Small intestine (tissue), 7 donors: ENCODE results near the gene OSBPL3. TPM values are rescaled to one million over a fixed set of nuclear protein-coding genes. Genes with fewer than 3 reads are reported as not detected.
A peak's percentile ranks its signal among the peaks of the same experiment; 100 is the strongest.

Experiments
- DNase-seq, 2 donors: peaks; one replicate each; pipeline versions ENCODE4 v3.0.0 to v3.0.0-alpha.2; 2013
- FAIRE-seq: peaks from 2 replicates; lab custom pipeline; 2012; peaks lifted over from hg19 to GRCh38; lab: Jason Lieb, UNC
- H3K27ac ChIP-seq, 3 donors: one replicate each; pipeline ENCODE4 v1.5.1; 2013; ENCODE audit warnings: low read length in 2 of 3, mild to moderate bottlenecking in 2 of 3, control low read depth in 1 of 3, inconsistent platforms in 1 of 3, low read depth in 1 of 3, moderate library complexity in 1 of 3
- H3K27me3 ChIP-seq, 3 donors: one replicate each; pipeline ENCODE4 v1.6.1; 2013; ENCODE audit warnings: low read length in 3 of 3, inconsistent platforms in 1 of 3; ENCODE audit not compliant: control insufficient read depth in 3 of 3, insufficient read depth in 3 of 3
- H3K36me3 ChIP-seq, 3 donors: one replicate each; pipeline ENCODE4 v1.6.1; 2013; ENCODE audit warnings: low read length in 3 of 3, inconsistent platforms in 1 of 3, low read depth in 1 of 3, mild to moderate bottlenecking in 1 of 3, moderate library complexity in 1 of 3; ENCODE audit not compliant: control insufficient read depth in 3 of 3, insufficient read depth in 2 of 3
- H3K4me1 ChIP-seq, 3 donors: one replicate each; pipeline ENCODE4 v1.6.1; 2013; ENCODE audit warnings: low read length in 2 of 3, inconsistent platforms in 1 of 3, low read depth in 1 of 3, mild to moderate bottlenecking in 1 of 3, moderate library complexity in 1 of 3; ENCODE audit not compliant: control insufficient read depth in 3 of 3, insufficient read depth in 2 of 3
- H3K4me3 ChIP-seq, 3 donors: one replicate each; pipeline ENCODE4 v1.5.1; 2013; ENCODE audit warnings: low read length in 3 of 3, control low read depth in 1 of 3, inconsistent platforms in 1 of 3, low read depth in 1 of 3, mild to moderate bottlenecking in 1 of 3, moderate library complexity in 1 of 3
- H3K9me3 ChIP-seq, 2 donors: one replicate each; pipeline ENCODE4 v1.6.1; 2013; ENCODE audit warnings: low read depth in 1 of 2, low read length in 1 of 2; ENCODE audit not compliant: control insufficient read depth in 2 of 2, insufficient read depth in 1 of 2
- WGBS, 3 donors: extraction: QIAGEN DNeasy Blood & Tissue Kit; methylation state at CpG; one replicate each; pipeline ENCODE4 v1.1.7; 2013; 5-methylcytosine and 5-hydroxymethylcytosine counted together
- polyA plus RNA-seq, 4 donors: library from polyadenylated mRNA; stranded (reverse) in 3 of 4; unstranded in 1 of 4; fragments of 200-250 nt in 3 of 4; fragments of 120-200 nt in 1 of 4; gene quantifications; one replicate each; pipeline versions ENCODE4 v1.2.1 to v1.2.3, GENCODE V29; 2013
- donor health status: healthy with polysubstance abuse.
- donor health status: control.
- donor health status: control.
- donor health status: Bipolar disorder and iron deficiency.
- donor health status: healthy.

The OSBPL3 gene
- polyA plus RNA-seq, 4 donors, result 5.0 to 25.3 (median 14.7) TPM

DNA sequence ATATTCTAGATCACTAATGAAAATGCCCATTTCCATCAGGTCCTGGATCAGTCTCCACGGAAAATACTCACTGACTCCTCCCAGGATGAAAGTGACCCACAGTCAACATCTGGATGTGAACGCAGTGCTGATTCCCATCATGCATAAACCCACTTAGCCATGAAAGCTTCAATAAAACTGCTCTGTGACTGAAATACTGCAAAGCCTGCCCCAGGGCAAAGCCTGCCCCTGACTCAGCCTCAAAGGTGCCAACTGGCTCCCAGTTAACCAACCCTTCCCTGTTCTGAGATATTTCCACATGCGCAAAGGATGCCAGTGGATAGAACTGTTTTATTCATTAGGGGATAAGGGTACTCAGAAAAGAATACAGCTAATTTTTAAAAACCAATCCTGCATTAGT is 24.0 kb downstream of the OSBPL3 start:
- FAIRE-seq, result no peak
- Histone ChIP-seq H3K4me1 (no peaks in the 10 kb centered on the region), H3K27me3 (no peaks in the 10 kb centered on the region), H3K4me3 (no peak overlapping the region), H3K9me3 (no peaks in the 10 kb centered on the region), H3K27ac (no peak overlapping the region), H3K36me3 (no peaks in the 10 kb centered on the region)
- no peak for DNase-seq
- WGBS, 3 donors, result 92 to 99% (median 98%) methylated on average over 3 of the region's 3 CpGs

GRCh38 chr7:24955313-24955712 is 24.7 kb downstream of the OSBPL3 start:
- Histone ChIP-seq H3K9me3 (no peaks in the 10 kb centered on the region), H3K27me3 (no peaks in the 10 kb centered on the region), H3K36me3 (no peaks in the 10 kb centered on the region), H3K4me1 (no peaks in the 10 kb centered on the region), H3K4me3 (no peak overlapping the region), H3K27ac (no peak overlapping the region)
- 89 to 100% (median 100%) methylated on average over 1 of the region's 1 CpG for WGBS, 3 donors
- FAIRE-seq, result no peak
- no peak for DNase-seq

GRCh38 chr7:24952464-24952863 is 27.5 kb downstream of the OSBPL3 start:
- Histone ChIP-seq H3K36me3 (no peaks in the 10 kb centered on the region), H3K27ac (no peak overlapping the region), H3K27me3 (no peaks in the 10 kb centered on the region), H3K4me1 (no peaks in the 10 kb centered on the region), H3K9me3 (no peaks in the 10 kb centered on the region), H3K4me3 (no peak overlapping the region)
- 95 to 98% (median 95%) methylated on average over 2 of the region's 2 CpGs for WGBS, 3 donors
- DNase-seq (no peak), FAIRE-seq (no peak)

DNA sequence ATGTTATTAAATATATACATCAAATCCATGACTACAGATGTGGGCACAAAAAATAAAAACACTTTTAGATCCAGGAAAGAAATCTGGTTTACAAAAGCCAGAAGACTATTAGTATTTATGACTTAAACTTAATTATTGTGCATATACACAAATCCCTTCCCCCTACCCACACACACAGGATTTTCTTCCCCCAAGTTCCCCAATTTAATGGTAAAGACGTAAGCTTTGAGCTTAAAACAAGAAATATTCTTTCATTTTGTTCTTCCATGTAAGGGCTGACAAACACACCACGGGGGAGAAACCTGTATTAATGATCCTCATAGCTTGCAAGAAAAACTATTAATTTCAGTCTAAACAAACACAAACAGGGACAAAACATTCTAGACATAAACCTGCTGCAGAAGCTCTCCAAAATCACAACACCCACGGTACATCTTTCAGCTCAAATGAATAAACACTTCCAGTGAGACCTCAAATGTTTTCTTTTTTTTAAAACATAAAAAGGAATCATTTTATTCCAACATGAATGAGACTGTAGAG is 28.5 kb downstream of the OSBPL3 start:
- no peak for DNase-seq
- 63 to 82% (median 76%) methylated on average over 3 of the region's 3 CpGs for WGBS, 3 donors
- peaks cover 0 to 4% (median 0%) of the 10 kb centered on the region in 3 donors for H3K4me1 ChIP-seq
- H3K36me3 ChIP-seq, result no peaks in the 10 kb centered on the region
- no peak for FAIRE-seq
- no peaks in the 10 kb centered on the region for H3K27me3 ChIP-seq
- no peaks in the 10 kb centered on the region for H3K9me3 ChIP-seq
- H3K4me3 ChIP-seq, result no peak overlapping the region
- no peak overlapping the region for H3K27ac ChIP-seq

DNA sequence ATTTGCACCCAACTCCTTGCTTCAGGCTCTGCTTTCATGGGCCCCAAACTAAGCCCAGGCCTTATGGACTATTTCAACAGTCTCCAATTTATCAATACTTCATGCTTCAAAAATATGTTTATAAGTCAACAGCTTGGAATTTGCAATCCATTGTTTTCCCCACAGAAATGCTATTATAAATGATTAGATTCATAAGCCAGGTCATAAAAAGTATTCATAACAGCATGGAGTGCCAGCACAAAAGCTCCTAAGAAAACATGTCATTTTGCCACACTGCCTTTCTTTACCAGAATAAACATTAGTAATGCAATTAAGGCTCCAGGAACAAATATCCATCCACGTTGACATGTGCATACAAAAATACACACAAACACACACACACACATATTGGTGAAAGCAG is 30.1 kb downstream of the OSBPL3 start:
- Histone ChIP-seq H3K36me3 (no peaks in the 10 kb centered on the region), H3K27me3 (no peaks in the 10 kb centered on the region), H3K4me1 (peaks cover 0 to 5% (median 0%) of the 10 kb centered on the region in 3 donors), H3K27ac (no peak overlapping the region), H3K9me3 (no peaks in the 10 kb centered on the region), H3K4me3 (no peak overlapping the region)
- 4 to 68% (median 36%) methylated on average over 1 of the region's 1 CpG for WGBS, 3 donors
- FAIRE-seq, result no peak
- DNase-seq, result no peak

DNA sequence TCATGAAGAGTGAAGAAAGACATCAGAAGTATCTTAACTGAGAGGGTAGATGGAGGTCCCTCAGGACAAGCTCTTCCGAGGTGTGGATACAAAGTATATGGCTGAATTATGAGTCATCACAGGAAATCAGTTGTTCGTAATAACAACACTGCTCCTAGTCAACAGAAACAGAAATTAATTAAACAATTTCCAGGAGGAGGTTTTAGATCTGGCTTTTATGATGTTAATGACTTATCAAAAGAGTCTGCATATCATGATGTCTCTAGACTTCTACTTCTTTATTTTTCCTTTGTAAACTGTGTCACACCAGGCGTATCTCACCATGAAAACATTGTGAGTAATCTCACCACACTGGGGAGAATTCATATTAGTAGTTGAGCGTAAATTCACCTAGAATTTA is 31.2 kb downstream of the OSBPL3 start:
- no peaks in the 10 kb centered on the region for H3K36me3 ChIP-seq
- FAIRE-seq (no peak), DNase-seq (peak in 1 of 2 donors; percentile 9)
- H3K9me3 ChIP-seq, result no peaks in the 10 kb centered on the region
- 62 to 73% (median 70%) methylated on average over 4 of the region's 4 CpGs for WGBS, 3 donors
- no peak overlapping the region for H3K27ac ChIP-seq
- H3K27me3 ChIP-seq, result no peaks in the 10 kb centered on the region
- peaks cover 0 to 5% (median 0%) of the 10 kb centered on the region in 3 donors for H3K4me1 ChIP-seq
- no peak overlapping the region for H3K4me3 ChIP-seq

- no peaks in the 10 kb centered on the region for H3K27me3 ChIP-seq
- 55 to 85% (median 57%) methylated on average over 1 of the region's 1 CpG for WGBS, 3 donors
- H3K9me3 ChIP-seq, result no peaks in the 10 kb centered on the region
- H3K36me3 ChIP-seq, result no peaks in the 10 kb centered on the region
- DNase-seq (peak; percentile 29 to 53), FAIRE-seq (no peak)
- no peak overlapping the region for H3K4me3 ChIP-seq
- H3K4me1 ChIP-seq, result peaks cover 0 to 5% (median 0%) of the 10 kb centered on the region in 3 donors
- no peak overlapping the region for H3K27ac ChIP-seq
These were observed 33.5 kb downstream of the OSBPL3 start for GRCh38 chr7:24946467-24946866.

DNA sequence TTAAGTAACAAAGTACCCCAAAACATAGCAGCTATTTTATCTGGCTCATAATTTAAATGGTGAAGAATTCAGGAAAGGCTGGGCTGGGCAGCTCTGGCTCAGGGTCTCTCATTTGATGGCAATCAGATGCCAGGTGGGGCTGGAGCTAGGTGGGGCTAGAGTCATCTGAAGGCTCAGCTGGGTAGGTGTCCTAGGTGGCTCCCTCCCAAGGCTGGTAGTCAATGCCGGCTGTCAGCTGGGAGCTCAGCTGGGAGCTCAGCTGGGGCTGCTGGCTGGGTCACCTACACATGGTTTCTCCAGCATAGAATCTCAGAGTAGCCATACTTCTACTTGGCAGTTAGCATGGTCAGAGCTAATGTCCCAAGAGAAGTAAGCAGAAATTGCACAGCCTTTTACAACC is 34.1 kb downstream of the OSBPL3 start:
- FAIRE-seq (no peak), DNase-seq (no peak)
- Histone ChIP-seq H3K27ac (no peak overlapping the region), H3K4me1 (peaks cover 0 to 5% (median 0%) of the 10 kb centered on the region in 3 donors), H3K27me3 (no peaks in the 10 kb centered on the region), H3K4me3 (no peak overlapping the region), H3K36me3 (no peaks in the 10 kb centered on the region), H3K9me3 (no peaks in the 10 kb centered on the region)
- 0% methylated on average over 1 of the region's 1 CpG for WGBS, 3 donors
